Esophagus muscularis mucosa (tissue), 4 donors: Measurements from ENCODE around the gene SEC16B. TPM values are rescaled to one million over a fixed set of nuclear protein-coding genes. Genes with fewer than 3 reads are reported as not detected.

Experiments
- DNase-seq: peaks from one replicate; pipeline ENCODE4 v3.0.0-alpha.2; 2017; ENCODE audit errors: extremely low spot score
- H3K27ac ChIP-seq, 4 donors: fragments of 200-600 bp; sonication (generic); replicated peaks in 1 of 4; 1 replicate in 3 of 4; 2 replicates in 1 of 4; pipeline ENCODE4 v1.5.1; 2016 to 2019; ENCODE audit warnings: mild to moderate bottlenecking in 1 of 4
- H3K27me3 ChIP-seq, 4 donors: fragments of 200-600 bp; sonication (generic); one replicate each; pipeline versions ENCODE4 v1.5.1 to v1.6.0; 2016 to 2019
- H3K36me3 ChIP-seq, 4 donors: fragments of 200-600 bp; sonication (generic); one replicate each; pipeline ENCODE4 v1.5.1; 2016 to 2019
- H3K4me1 ChIP-seq, 4 donors: fragments of 200-600 bp; sonication (generic); one replicate each; pipeline ENCODE4 v1.5.1; 2016 to 2019
- H3K4me3 ChIP-seq, 4 donors: fragments of 200-600 bp; sonication (generic); 1 replicate in 2 of 4; 2 replicates in 2 of 4; pipeline ENCODE4 v1.5.1; 2016 to 2019; ENCODE audit warnings: mild to moderate bottlenecking in 4 of 4, moderate library complexity in 1 of 4
- H3K9me3 ChIP-seq, 4 donors: fragments of 200-600 bp; sonication (generic); 1 replicate in 3 of 4; 2 replicates in 1 of 4; pipeline ENCODE4 v1.5.1; 2016 to 2019
- CTCF ChIP-seq, 3 experiments: fragments of 200-600 bp in 2 of 3; fragments of 450-650 bp in 1 of 3; sonication (generic) in 2 of 3; IDR thresholded peaks; one replicate each; pipeline ENCODE4 v1.5.1; 2017 to 2019; ENCODE audit warnings: antibody characterized with exemption in 3 of 3, mild to moderate bottlenecking in 2 of 3, moderate library complexity in 1 of 3
- EP300 ChIP-seq: sonication (generic); formaldehyde crosslinking; IDR thresholded peaks from one replicate; pipeline ENCODE4 v1.6.1; 2017; ENCODE audit warnings: antibody characterized with exemption
- POLR2A ChIP-seq: fragments of 450-650 bp; IDR thresholded peaks from one replicate; pipeline ENCODE4 v1.6.1; 2017; ENCODE audit warnings: antibody characterized with exemption, moderate library complexity, mild to moderate bottlenecking, low read depth
- POLR2AphosphoS5 ChIP-seq, 2 donors: sonication (generic); formaldehyde crosslinking; IDR thresholded peaks; one replicate each; pipeline ENCODE4 v1.6.1; 2017; ENCODE audit warnings: antibody characterized with exemption in 2 of 2
- WGBS: methylation state at CpG from one replicate; pipeline ENCODE4 v1.1.5; 2018; 5-methylcytosine and 5-hydroxymethylcytosine counted together
- intact Hi-C: fragments of 100-400 bp; cut with DNase I; formaldehyde crosslinking; loops from one replicate; pipeline ENCODE4 v1.15.1; 2023
- total RNA-seq, 4 donors: library from RNA; depleted of rRNA; stranded (reverse); fragments of >200 nt; gene quantifications; one replicate each; pipeline versions ENCODE4 v1.1.0 to v1.2.1, GENCODE V29; 2016

SEC16B gene
- total RNA-seq, 4 donors from 2014 or later: 0.83 to 2.6 (median 1.8) TPM

GRCh38 chr1:177915641-177916040 is 54.2 kb downstream of the SEC16B start:
- H3K4me1 ChIP-seq: no peaks in the 10 kb centered on the region
- no peaks in the 10 kb centered on the region for H3K9me3 ChIP-seq
- 94% methylated on average over 3 of the region's 3 CpGs for WGBS
- no peaks in the 10 kb centered on the region for H3K36me3 ChIP-seq
- H3K27me3 ChIP-seq: peaks cover 0 to 16% (median 0%) of the 10 kb centered on the region in 4 donors
- intact Hi-C loops: no loop called here
- no peak overlapping the region for H3K4me3 ChIP-seq
- TF ChIP-seq CTCF (IDR thresholded peaks at IDR 0.05) (no peak), EP300 (no peak), POLR2AphosphoS5 (IDR thresholded peaks at IDR 0.05) (no peak), POLR2A (no peak)
- no peak for DNase-seq
- no peak overlapping the region for H3K27ac ChIP-seq

- no peaks in the 10 kb centered on the region for H3K9me3 ChIP-seq
- 94% methylated on average over 7 of the region's 7 CpGs for WGBS
- H3K4me3 ChIP-seq: no peak overlapping the region
- no peak for DNase-seq
- no peak overlapping the region for H3K27ac ChIP-seq
- intact Hi-C loops: no loop called here
- H3K36me3 ChIP-seq: no peaks in the 10 kb centered on the region
- peaks cover 0 to 22% (median 0%) of the 10 kb centered on the region in 4 donors for H3K27me3 ChIP-seq
- H3K4me1 ChIP-seq: no peaks in the 10 kb centered on the region
- TF ChIP-seq CTCF (IDR thresholded peaks at IDR 0.05) (no peak), POLR2AphosphoS5 (IDR thresholded peaks at IDR 0.05) (no peak), POLR2A (no peak), EP300 (no peak)
These were observed 55.3 kb downstream of the SEC16B start for GRCh38 chr1:177914603-177915002.

- no peaks in the 10 kb centered on the region for H3K9me3 ChIP-seq
- TF ChIP-seq EP300: no peak
- peak in 1 of 3 experiments; percentile 8 for TF ChIP-seq CTCF (IDR thresholded peaks at IDR 0.05)
- H3K4me1 ChIP-seq: no peaks in the 10 kb centered on the region
- WGBS: 52% methylated on average over 4 of the region's 4 CpGs
- H3K27ac ChIP-seq: no peak overlapping the region
- DNase-seq: no peak
- intact Hi-C loops: no loop called here
- peaks cover 0 to 22% (median 0%) of the 10 kb centered on the region in 4 donors for H3K27me3 ChIP-seq
- H3K36me3 ChIP-seq: no peaks in the 10 kb centered on the region
- no peak overlapping the region for H3K4me3 ChIP-seq
These were observed 55.9 kb downstream of the SEC16B start for GRCh38 chr1:177913762-177914540.

GRCh38 chr1:177912991-177913390 is 56.9 kb downstream of the SEC16B start:
- TF ChIP-seq EP300 (no peak), POLR2A (no peak), CTCF (IDR thresholded peaks at IDR 0.05) (no peak), POLR2AphosphoS5 (IDR thresholded peaks at IDR 0.05) (no peak)
- Histone ChIP-seq H3K27me3 (peaks cover 0 to 22% (median 0%) of the 10 kb centered on the region in 4 donors), H3K4me1 (no peaks in the 10 kb centered on the region), H3K36me3 (no peaks in the 10 kb centered on the region), H3K9me3 (no peaks in the 10 kb centered on the region), H3K27ac (no peak overlapping the region), H3K4me3 (no peak overlapping the region)
- WGBS: 52% methylated on average over 3 of the region's 3 CpGs
- intact Hi-C loops: no loop called here
- DNase-seq: no peak

- intact Hi-C loops: no loop called here
- Histone ChIP-seq H3K4me3 (no peak overlapping the region), H3K4me1 (no peaks in the 10 kb centered on the region), H3K9me3 (no peaks in the 10 kb centered on the region), H3K27me3 (peaks cover 0 to 15% (median 0%) of the 10 kb centered on the region in 4 donors), H3K27ac (no peak overlapping the region), H3K36me3 (no peaks in the 10 kb centered on the region)
- no peak for DNase-seq
- no peak for TF ChIP-seq POLR2AphosphoS5 (IDR thresholded peaks at IDR 0.05)
- no peak for TF ChIP-seq POLR2A
- TF ChIP-seq CTCF (IDR thresholded peaks at IDR 0.05): no peak
- TF ChIP-seq EP300: no peak
- WGBS: 34% methylated on average over 2 of the region's 2 CpGs
These were observed 60.4 kb downstream of the SEC16B start for GRCh38 chr1:177909416-177909815.
